ENCODE measurements around the gene RTN4.

GRCh38 chr2:54975598-54976492 lies 74.4 kb downstream of the RTN4 start:
- TF ChIP-seq RAD21 (IDR thresholded peaks at IDR 0.05; ENCODE audit: low read depth) (no peak), REST (IDR thresholded peaks at IDR 0.05; ENCODE audit: low read depth) (no peak), TAF1 (IDR thresholded peaks at IDR 0.05; ENCODE audit: low read depth) (no peak), EP300 (IDR thresholded peaks at IDR 0.05; ENCODE audit: borderline replicate concordance) (no peak), CEBPB (IDR thresholded peaks at IDR 0.05) (no peak), ZBTB7A (IDR thresholded peaks at IDR 0.05; ENCODE audit: low read depth) (no peak), CREB1 (IDR thresholded peaks at IDR 0.05; ENCODE audit: low read depth) (no peak), MAX (IDR thresholded peaks at IDR 0.05) (no peak), NFIC (IDR thresholded peaks at IDR 0.05) (no peak)
